Subcutaneous adipose tissue (tissue), 4 donors: Measurements from ENCODE around the gene CLIC5. TPM values are rescaled to one million over a fixed set of nuclear protein-coding genes. Genes with fewer than 3 reads are reported as not detected.

ENCODE experiments used
- total RNA-seq, 4 donors: library from RNA; depleted of rRNA; stranded (reverse); fragments of >200 nt; gene quantifications; one replicate each; pipeline ENCODE4 v1.1.0, GENCODE V29; 2016
- TF ChIP-seq, protein P1 (sequence below): fragments of 450-650 bp; IDR thresholded peaks from one replicate; pipeline ENCODE4 v1.5.1; 2016; ENCODE audit warnings: low read depth, mild to moderate bottlenecking, control low read depth, antibody characterized with exemption, moderate library complexity

CLIC5 gene
- total RNA-seq, 4 donors from 2014 or later: 2.0 to 15.2 (median 8.5) TPM

DNA sequence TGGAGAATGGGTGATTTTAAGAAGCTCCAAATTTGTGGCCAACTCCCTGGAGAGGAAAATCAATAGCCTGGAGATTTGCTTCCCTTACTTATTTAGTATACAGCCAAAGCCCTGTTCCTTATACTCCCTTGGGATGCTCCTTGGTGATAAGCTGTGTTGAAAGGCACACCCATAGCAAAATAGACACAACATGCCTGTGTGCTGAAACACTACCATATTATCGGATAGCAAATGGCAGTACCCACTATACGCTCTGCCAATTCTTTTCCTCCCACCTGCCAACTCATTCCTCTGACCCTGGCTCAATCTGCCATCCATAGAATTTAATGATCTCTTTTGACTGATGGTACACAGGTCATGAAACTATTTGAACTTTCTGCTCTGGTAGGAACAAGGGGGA, 98.2 kb downstream of the CLIC5 start:
- TF ChIP-seq, protein P1, sequence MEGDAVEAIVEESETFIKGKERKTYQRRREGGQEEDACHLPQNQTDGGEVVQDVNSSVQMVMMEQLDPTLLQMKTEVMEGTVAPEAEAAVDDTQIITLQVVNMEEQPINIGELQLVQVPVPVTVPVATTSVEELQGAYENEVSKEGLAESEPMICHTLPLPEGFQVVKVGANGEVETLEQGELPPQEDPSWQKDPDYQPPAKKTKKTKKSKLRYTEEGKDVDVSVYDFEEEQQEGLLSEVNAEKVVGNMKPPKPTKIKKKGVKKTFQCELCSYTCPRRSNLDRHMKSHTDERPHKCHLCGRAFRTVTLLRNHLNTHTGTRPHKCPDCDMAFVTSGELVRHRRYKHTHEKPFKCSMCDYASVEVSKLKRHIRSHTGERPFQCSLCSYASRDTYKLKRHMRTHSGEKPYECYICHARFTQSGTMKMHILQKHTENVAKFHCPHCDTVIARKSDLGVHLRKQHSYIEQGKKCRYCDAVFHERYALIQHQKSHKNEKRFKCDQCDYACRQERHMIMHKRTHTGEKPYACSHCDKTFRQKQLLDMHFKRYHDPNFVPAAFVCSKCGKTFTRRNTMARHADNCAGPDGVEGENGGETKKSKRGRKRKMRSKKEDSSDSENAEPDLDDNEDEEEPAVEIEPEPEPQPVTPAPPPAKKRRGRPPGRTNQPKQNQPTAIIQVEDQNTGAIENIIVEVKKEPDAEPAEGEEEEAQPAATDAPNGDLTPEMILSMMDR: no peak

DNA sequence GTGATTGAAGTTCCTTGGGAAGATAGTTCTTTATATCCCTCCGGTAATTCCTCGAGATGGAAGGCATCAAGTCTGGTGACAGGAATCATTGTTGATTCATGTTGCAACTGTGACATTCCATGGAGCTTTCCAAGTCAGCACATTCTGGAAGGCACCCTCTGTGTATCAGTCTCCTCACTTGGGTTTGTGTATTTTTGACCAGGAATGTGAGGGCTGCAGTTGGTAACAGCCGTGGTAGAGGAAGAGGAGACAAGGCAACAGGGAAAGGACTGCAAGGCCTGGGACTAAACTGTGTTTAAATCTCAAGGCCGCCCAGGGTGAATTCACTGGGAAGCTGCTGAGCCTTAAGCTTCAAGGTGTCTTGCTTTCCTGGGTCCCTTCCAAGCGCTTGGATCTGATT, 99.0 kb downstream of the CLIC5 start:
- TF ChIP-seq, protein P1: no peak

DNA sequence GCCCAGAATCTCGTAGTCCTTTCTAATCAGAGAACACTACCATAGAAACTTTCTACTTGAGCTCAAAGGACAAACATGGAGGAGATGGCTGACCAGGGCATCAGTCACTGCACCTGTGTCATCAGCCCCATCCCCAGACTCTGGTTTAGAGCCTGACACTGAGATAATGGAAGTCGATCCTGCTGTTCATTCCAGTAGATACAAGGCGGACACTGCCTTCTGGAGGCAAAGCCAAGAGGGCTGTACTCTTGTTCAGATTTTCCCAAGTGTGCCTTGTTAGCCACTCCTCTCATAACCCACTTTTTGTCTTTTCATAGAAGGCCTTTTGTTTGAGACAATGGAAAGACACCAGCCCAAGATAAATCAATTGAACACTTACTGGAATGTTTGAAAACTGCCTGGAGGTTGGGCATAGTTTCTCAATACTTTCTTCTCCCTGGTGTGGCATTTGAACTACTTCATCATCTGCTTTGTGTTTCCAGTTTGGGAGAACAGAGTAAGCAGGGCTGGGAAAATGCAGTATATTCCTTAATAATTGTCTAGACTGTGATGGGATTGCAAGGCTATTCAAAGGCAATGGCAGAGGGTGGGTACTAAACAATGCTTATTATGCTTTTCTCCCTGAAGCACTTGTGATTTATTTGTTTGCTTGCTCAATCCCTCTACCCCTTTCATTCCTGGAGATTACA, 99.7 kb downstream of the CLIC5 start:
- TF ChIP-seq, protein P1: no peak

DNA sequence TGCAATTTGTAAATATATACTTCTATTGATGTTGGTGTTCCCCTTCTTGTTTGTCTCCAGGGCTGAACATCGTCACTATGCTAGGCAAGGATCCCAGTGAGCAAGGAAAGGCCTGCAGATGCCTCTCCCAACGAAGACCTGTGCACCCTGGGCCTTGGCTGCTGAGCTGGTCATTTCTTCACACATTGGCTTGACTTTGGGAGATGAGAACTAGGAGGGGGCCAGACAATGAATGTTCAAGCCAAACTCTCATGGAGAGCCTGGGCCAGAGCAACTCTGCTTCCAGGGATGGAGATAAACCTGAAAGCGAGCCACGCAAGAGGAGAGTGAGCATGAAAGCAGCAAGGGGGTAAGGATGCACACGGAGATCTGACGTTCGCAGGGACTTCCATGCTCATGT, 104.0 kb downstream of the CLIC5 start:
- TF ChIP-seq, protein P1: no peak

DNA sequence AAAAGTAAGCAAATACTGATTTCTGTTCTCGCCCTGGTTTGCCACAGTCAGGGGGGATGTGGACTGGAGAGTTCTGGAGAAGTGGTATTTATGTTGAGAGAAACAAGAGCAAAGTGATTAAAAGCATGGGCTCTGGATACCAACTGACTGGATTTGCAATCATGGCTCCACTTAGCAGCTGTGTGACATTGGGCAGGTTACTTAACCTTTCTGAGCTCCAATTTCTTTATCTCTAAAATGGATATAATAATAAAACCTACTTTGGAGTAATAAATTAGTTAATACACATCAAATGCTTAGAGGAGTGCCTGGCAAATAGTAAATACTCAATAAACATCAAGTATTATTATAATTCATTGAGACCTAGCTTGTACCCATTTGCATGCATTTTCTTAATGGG, 111.7 kb downstream of the CLIC5 start:
- TF ChIP-seq, protein P1: no peak

DNA sequence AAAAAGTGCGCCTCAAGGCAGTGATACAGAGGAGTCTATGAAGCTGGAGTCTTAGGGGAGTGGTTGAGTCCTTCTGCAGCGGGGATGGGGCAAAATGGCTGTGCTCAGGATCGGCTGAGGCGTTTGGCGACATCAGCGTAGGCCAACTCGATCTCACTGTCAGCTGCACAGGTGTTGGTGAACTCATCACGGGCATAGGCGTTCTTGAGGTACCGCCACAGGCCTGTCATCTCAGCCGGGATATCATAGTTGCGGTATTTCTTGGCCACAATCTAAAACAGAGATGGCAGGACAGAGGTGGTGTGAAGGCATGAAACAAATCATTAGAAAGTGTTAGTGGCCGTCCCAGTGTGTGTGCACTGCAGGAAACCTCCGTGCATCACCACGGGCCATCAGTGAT, 112.7 kb downstream of the CLIC5 start:
- TF ChIP-seq, protein P1: no peak

DNA sequence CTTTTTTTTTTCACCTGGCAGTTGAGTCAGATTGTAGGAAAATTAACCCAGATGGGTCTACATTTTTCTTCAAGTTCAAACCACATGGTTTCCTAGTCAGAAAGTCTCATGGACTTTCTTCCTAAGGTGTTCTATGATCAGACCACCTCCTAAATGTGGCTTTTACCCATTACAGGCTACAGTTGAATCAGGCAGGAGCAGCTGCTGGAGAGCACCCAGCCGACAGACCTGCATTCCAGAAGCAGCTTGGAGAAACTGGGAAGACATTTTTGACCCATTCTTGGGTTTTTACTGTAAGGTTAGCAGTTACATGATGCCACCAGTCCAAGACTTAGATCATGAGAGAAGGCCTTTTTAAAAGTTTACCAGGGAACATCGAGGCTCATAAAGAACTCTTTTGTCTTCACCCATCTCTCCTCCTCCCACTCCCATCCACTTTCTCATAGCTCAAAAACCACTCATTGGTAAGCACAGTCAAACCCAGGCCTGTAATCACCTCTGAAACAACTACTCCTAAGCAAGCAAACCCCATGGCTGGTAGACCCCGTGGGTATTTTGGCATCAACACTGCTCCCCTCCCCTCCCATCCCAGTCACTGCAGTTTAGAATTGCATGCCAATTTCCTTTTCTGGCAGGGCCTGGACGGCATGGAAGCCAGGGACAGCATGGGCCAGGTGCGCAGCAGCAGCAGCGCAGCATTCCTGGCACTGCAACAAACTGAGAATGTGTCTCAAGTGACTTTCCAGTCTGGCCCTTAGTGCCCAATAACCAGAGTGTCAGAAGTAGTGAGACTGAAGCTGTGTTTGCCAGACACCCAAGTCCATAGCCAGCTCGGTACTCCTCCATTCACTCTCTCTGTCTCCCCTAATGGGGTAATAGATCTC, 113.7 kb downstream of the CLIC5 start:
- TF ChIP-seq, protein P1: no peak
